Tibial nerve (tissue), 4 donors: ENCODE results near the gene SEC11A.

Source experiments
- EP300 ChIP-seq, 2 donors: sonication (generic); formaldehyde crosslinking; IDR thresholded peaks; one replicate each; pipeline ENCODE4 v1.6.1; 2017; ENCODE audit warnings: antibody characterized with exemption in 2 of 2, mild to moderate bottlenecking in 1 of 2
- POLR2A ChIP-seq, 2 donors: fragments of 450-650 bp; IDR thresholded peaks; one replicate each; pipeline ENCODE4 v1.6.1; 2017; ENCODE audit warnings: antibody characterized with exemption in 2 of 2, mild to moderate bottlenecking in 2 of 2, moderate library complexity in 2 of 2
- TF ChIP-seq, protein P1 (sequence below), 5 experiments: fragments of 200-600 bp in 3 of 5; fragments of 450-650 bp in 2 of 5; sonication (generic) in 3 of 5; IDR thresholded peaks; one replicate each; pipeline ENCODE4 v1.5.1; 2016 to 2019; ENCODE audit warnings: antibody characterized with exemption in 5 of 5, mild to moderate bottlenecking in 3 of 5, moderate library complexity in 2 of 5

- TF ChIP-seq, protein P1, sequence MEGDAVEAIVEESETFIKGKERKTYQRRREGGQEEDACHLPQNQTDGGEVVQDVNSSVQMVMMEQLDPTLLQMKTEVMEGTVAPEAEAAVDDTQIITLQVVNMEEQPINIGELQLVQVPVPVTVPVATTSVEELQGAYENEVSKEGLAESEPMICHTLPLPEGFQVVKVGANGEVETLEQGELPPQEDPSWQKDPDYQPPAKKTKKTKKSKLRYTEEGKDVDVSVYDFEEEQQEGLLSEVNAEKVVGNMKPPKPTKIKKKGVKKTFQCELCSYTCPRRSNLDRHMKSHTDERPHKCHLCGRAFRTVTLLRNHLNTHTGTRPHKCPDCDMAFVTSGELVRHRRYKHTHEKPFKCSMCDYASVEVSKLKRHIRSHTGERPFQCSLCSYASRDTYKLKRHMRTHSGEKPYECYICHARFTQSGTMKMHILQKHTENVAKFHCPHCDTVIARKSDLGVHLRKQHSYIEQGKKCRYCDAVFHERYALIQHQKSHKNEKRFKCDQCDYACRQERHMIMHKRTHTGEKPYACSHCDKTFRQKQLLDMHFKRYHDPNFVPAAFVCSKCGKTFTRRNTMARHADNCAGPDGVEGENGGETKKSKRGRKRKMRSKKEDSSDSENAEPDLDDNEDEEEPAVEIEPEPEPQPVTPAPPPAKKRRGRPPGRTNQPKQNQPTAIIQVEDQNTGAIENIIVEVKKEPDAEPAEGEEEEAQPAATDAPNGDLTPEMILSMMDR (IDR thresholded peaks at IDR 0.05) = no peak
- TF ChIP-seq POLR2A (IDR thresholded peaks at IDR 0.05) = no peak
- TF ChIP-seq EP300 (IDR thresholded peaks at IDR 0.05) = no peak
These were observed 70.4 kb downstream of the SEC11A start for GRCh38 chr15:84645496-84645895.
